Measurements from ENCODE around the gene PCSK5.

Gene PCSK5

GRCh38 chr9:76191493-76191892, 301.0 kb downstream of the PCSK5 start:
- no peak for DNase-seq (ENCODE audit: low read depth)

DNA sequence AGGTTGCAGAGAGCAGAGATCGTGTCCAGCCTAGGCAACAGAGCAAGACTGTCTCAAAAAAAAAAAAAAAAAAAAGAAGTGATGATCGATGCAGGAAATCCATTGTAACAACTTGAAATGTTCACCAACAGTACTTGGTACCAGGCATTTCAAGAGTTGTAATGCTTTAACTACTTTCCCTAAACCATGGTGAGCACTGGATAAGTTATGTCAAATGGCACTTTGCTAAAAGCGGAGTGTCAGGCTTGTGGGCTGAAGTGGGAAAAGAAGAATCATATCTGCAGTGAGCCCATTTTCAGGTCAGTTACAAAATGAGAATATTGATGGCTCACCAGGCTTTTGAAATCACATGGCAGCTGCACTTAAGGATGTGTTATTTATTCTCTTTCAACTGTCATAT, 301.5 kb downstream of the PCSK5 start:
- no peak for DNase-seq (ENCODE audit: low read depth)

DNA sequence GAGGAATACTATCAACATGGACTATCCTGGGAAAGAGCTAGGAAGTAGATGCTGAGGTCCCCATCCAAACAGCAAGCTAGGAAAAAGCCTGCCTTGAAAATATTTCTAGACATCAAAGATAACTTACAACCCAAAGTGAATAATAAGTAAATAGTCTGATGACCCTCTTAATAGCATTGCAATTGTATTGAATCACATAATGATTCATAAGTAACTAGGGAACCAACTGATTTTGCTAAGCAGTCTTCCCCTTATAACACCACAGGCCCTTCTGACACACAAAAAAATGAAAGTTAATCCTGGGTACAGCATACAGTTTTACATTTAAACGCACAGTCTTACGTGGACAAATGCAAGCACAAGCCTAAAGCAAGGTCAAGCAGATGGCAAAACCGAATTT, 304.4 kb downstream of the PCSK5 start:
- no peak for DNase-seq (ENCODE audit: low read depth)

- DNase-seq (ENCODE audit: low read depth): no peak
Measured at GRCh38 chr9:76198336-76198735, 307.9 kb downstream of the PCSK5 start.

DNA sequence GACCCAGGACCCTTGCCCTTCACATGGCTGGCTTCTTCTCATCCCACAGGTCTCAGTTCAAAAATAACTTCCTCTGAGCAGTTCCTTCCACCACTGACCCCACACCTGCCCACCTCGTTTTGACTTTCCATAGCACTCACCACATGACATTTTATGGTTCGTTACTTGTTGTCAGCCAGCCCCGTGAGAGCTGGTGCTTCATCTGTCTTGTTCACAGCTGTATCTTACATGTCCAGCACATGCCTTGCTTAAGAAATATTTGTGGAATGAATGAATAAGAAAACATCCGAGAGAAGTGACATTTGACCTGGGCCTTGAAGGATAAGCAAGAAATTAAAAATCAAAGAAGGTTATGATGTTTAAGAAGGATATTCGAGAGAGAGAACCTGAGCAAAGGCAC, 309.8 kb downstream of the PCSK5 start:
- DNase-seq (ENCODE audit: low read depth): no peak

DNA sequence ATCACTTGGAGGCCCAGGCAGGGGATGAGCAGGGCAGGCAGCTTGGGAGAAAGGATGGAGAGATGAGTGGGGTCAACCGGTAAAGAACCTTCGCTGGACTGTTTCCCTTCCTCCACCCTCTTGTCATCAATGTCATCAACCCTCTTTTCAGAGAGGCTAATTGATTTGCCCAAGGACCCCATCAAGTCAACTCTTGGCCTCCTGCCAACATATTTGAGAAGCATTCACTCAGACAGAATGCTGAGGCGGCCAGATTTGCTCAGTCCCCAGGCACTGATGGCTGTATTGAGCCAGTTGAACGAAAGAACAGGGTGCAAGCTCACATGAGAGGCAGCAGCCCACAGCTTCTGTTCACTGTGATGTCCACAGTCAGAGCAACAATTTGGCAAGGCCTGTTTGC, 310.3 kb downstream of the PCSK5 start:
- DNase-seq (ENCODE audit: low read depth): no peak

GRCh38 chr9:76203373-76203772, 312.9 kb downstream of the PCSK5 start:
- DNase-seq (ENCODE audit: low read depth): peak; percentile 64

GRCh38 chr9:76206821-76207220, 316.3 kb downstream of the PCSK5 start:
- DNase-seq (ENCODE audit: low read depth): no peak

- DNase-seq (ENCODE audit: low read depth): no peak
Measured at GRCh38 chr9:76213751-76214150, 323.3 kb downstream of the PCSK5 start.

DNA sequence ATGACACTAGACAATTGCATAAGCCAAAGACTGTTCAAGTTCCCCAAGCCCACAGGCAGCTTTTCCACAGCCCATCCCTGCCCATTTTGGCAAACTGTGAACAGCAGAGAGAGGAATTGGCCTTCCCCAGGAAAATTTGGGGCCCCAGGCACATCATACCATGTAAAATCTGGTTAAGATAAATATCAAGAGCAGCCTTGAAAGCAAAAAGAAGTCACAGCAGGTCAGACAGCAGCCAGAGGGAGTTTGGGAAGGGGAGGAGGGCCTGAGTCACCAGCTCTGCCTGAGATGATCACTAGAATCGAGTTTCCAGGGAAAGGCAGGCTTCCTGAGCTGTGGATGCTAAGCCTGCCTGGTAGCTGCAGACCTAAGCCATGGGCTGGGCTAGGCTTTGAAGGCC, 324.6 kb downstream of the PCSK5 start:
- DNase-seq (ENCODE audit: low read depth): peak; percentile 64

GRCh38 chr9:76216161-76216649, 325.7 kb downstream of the PCSK5 start:
- DNase-seq (ENCODE audit: low read depth): peak; percentile 97

DNA sequence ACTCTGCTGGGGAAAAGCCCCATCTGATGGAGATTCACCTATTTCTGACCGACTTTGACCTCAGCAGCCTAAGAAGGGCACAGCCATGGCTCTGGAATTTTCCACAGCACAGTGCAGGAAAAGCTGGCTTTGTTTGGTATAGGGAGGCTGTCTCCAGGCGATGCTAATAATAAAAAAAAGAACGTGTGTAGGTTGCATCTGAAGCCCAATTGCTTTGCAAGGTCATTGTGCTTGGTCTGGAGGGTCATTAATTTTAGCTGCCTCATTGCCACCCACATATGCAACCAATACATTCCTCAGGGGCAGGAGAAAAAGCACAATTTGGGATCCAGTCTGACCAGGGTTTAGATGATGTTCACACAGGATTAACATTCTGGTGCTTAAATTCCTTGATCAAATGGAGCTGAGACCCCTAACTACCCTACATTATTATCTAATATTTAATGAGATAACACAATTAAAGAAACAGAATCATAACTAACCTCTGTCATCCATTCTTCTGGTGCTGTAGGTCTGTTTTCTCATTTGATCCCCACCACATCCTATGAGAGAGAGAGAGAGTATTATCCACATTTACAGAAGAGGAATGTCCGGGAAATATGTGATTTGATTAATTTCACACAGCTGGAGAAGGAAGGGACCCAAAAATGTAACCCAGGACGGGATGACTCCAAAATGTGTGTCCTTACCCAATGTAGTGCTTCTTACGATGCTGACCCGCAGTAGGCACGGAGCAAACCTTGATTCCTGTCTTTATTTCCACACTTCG, 327.8 kb downstream of the PCSK5 start:
- DNase-seq (ENCODE audit: low read depth): no peak

GRCh38 chr9:76218886-76219445, 328.5 kb downstream of the PCSK5 start:
- DNase-seq (ENCODE audit: low read depth): no peak

DNA sequence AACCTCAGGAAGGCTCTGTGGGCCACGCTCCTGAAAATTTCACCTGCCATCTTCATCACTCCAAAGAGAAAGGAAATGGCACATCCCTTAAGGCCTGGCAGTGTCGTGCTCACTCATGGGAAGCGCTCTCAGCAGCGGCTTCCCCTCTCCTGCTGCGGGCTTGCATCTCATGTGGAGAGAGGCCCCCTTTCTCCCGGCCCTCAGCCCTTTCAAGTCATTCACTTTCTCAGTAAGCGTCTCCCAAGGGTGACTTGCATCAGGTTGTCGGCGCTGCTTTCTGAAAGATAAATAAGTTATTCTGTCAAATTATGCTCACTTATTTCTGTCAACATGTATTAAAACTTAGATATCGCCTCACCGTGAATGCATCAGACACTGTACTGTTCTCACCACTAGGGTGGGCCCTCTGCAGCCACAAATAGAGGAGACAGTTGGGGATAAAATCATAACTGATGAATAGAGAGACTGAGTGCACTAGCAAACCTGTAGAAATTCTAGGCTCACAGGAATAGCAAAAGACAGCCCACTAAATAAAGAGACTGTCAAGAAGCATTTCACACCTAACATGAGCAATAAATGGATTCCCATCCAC, 329.2 kb downstream of the PCSK5 start:
- no peak for DNase-seq (ENCODE audit: low read depth)

- no peak for DNase-seq (ENCODE audit: low read depth)
Measured at GRCh38 chr9:76221423-76221822, 330.9 kb downstream of the PCSK5 start.

- peak; percentile 56 for DNase-seq (ENCODE audit: low read depth)
Measured at GRCh38 chr9:76223749-76224340, 333.4 kb downstream of the PCSK5 start.

GRCh38 chr9:76227156-76227555, 336.7 kb downstream of the PCSK5 start:
- no peak for DNase-seq (ENCODE audit: low read depth)

DNA sequence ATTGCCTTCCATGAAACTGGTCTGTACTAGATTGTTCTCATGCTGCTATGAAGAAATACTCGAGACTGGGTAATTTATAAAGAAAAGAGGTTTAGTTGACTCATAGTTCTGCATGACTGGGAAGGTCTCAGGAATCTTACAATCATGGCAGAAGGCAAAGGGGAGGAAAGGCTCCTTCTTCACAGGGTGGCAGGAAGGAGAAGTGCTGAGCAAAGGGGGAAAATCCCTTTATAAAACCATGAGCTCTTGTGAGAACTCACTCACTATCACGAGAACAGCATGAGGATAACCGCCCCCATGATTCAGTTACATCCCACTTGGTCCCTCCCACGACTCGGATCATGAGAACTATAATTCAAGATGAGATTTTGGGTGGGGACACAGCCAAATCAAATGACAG, 340.5 kb downstream of the PCSK5 start:
- DNase-seq (ENCODE audit: low read depth): peak; percentile 51

- no peak for DNase-seq (ENCODE audit: low read depth)
Measured at GRCh38 chr9:76232861-76233489, 342.5 kb downstream of the PCSK5 start.

DNA sequence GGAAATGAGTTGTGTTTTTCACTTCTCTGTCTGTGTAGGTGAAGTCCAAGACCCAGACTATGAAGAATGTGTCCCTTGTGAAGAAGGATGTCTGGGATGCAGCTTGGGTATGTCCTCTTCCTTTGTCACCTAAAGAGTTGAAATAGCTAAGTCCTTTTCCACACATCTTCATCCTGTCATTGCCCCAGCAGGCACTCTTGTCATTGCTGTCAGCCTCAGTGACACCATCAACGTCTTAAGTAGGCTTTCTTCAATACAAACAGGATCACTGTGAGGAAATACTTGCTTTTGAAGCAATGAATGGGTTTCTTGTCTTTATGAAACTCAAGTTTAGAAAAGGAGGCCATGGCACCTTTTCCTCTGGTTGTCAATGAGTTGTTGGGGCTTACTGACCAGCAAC, 350.1 kb downstream of the PCSK5 start:
- no peak for DNase-seq (ENCODE audit: low read depth)

DNA sequence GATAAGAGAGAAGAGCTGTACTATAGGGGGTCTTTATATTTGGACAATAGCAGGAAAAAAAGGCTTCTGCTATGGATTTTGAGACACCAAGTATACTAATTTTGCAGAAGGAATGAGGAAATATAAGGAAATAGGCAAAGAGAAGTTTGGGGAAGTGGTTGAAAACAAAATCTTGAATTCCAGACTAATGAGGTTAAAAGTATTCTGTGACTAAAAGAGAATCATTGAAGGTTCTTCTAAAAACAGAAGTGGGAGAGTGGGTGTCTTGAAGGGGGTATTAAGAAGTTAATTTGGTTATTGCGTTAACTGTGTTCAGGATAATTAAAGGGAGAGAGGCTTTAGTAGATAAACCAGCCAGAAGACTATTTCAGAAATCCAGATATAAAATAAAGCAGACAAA, 355.0 kb downstream of the PCSK5 start:
- no peak for DNase-seq (ENCODE audit: low read depth)

DNA sequence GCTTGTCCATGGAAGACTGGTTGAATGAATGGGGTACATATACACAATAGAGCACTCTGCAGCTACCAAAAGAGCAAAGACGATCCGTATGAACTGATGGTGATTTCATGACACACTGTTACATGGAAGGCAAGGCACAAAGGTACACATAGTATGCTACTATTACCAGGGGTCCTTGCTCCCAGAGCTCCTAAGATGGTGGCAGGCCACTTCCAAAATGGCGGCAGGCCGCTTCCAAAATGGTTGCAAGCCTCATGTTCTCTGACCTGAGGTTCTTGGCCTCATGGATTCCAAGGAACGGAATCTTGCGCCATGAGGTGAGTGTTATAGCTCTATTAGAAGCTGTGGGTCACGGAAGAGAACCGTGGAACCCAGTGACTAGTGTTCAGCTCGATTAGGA, 356.2 kb downstream of the PCSK5 start:
- no peak for DNase-seq (ENCODE audit: low read depth)

DNA sequence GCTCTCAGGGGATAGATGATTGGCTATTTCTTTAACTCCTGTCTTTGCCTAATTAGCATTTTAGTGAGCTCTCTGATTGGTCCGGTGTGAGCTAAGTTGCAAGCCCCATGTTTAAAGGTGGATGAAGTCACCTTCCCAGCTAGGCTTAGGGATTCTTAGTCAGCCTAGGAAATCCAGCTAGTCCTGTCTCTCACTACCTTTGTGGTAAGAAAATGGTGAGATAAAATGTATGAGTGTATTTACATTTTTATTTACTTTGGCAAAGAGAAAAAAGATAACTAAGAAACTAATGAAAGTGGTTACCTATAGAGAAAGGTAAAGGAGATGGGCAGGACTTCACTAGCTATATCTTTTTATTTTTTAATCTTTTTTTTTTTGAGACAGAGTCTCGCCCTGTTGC, 357.0 kb downstream of the PCSK5 start:
- no peak for DNase-seq (ENCODE audit: low read depth)

Measured in amniotic epithelial cell (primary cell).